ENCODE measurements around the gene SMAP1.

SMAP1 gene

GRCh38 chr6:70813885-70814284 is 146.2 kb downstream of the SMAP1 start:
- in situ Hi-C loops (cut with HindIII; ENCODE audit: low pct_ligation_motif_present, low pct_unique_long_range_greater_than_20kb, low sequenced_read_pairs), result no loop called here
- no peak for DNase-seq

- no peak for DNase-seq
- in situ Hi-C loops (cut with HindIII; ENCODE audit: low pct_ligation_motif_present, low pct_unique_long_range_greater_than_20kb, low sequenced_read_pairs), result no loop called here
These were observed 152.0 kb downstream of the SMAP1 start for GRCh38 chr6:70819646-70820045.

- no peak for DNase-seq
- in situ Hi-C loops (cut with HindIII; ENCODE audit: low pct_ligation_motif_present, low pct_unique_long_range_greater_than_20kb, low sequenced_read_pairs), result no loop called here
These were observed 153.1 kb downstream of the SMAP1 start for GRCh38 chr6:70820778-70821177.

- in situ Hi-C loops (cut with HindIII; ENCODE audit: low pct_ligation_motif_present, low pct_unique_long_range_greater_than_20kb, low sequenced_read_pairs), result no loop called here
- DNase-seq, result no peak
These were observed 154.1 kb downstream of the SMAP1 start for GRCh38 chr6:70821751-70822150.

- in situ Hi-C loops (cut with HindIII; ENCODE audit: low pct_ligation_motif_present, low pct_unique_long_range_greater_than_20kb, low sequenced_read_pairs), result no loop called here
- DNase-seq, result no peak
These were observed 156.0 kb downstream of the SMAP1 start for GRCh38 chr6:70823651-70824050.

GRCh38 chr6:70831427-70831826 is 163.7 kb downstream of the SMAP1 start:
- in situ Hi-C loops (cut with HindIII; ENCODE audit: low pct_ligation_motif_present, low pct_unique_long_range_greater_than_20kb, low sequenced_read_pairs), result no loop called here
- no peak for DNase-seq

- no peak for DNase-seq
- in situ Hi-C loops (cut with HindIII; ENCODE audit: low pct_ligation_motif_present, low pct_unique_long_range_greater_than_20kb, low sequenced_read_pairs), result no loop called here
These were observed 166.8 kb downstream of the SMAP1 start for GRCh38 chr6:70834520-70834919.

- DNase-seq, result no peak
- in situ Hi-C loops (cut with HindIII; ENCODE audit: low pct_ligation_motif_present, low pct_unique_long_range_greater_than_20kb, low sequenced_read_pairs), result no loop called here
These were observed 171.2 kb downstream of the SMAP1 start for GRCh38 chr6:70838907-70839285.

GRCh38 chr6:70839286-70840266 is 171.9 kb downstream of the SMAP1 start:
- in situ Hi-C loops (cut with HindIII; ENCODE audit: low pct_ligation_motif_present, low pct_unique_long_range_greater_than_20kb, low sequenced_read_pairs), result no loop called here
- no peak for DNase-seq

- in situ Hi-C loops (cut with HindIII; ENCODE audit: low pct_ligation_motif_present, low pct_unique_long_range_greater_than_20kb, low sequenced_read_pairs), result no loop called here
- DNase-seq, result no peak
These were observed 173.4 kb downstream of the SMAP1 start for GRCh38 chr6:70841112-70841511.

GRCh38 chr6:70842541-70842940 is 174.9 kb downstream of the SMAP1 start:
- no peak for DNase-seq
- in situ Hi-C loops (cut with HindIII; ENCODE audit: low pct_ligation_motif_present, low pct_unique_long_range_greater_than_20kb, low sequenced_read_pairs), result no loop called here

- no peak for DNase-seq
- in situ Hi-C loops (cut with HindIII; ENCODE audit: low pct_ligation_motif_present, low pct_unique_long_range_greater_than_20kb, low sequenced_read_pairs), result no loop called here
These were observed 175.7 kb downstream of the SMAP1 start for GRCh38 chr6:70843328-70843918.

- in situ Hi-C loops (cut with HindIII; ENCODE audit: low pct_ligation_motif_present, low pct_unique_long_range_greater_than_20kb, low sequenced_read_pairs), result no loop called here
- DNase-seq, result no peak
These were observed 176.6 kb downstream of the SMAP1 start for GRCh38 chr6:70844301-70844700.

GRCh38 chr6:70846207-70846835 is 178.6 kb downstream of the SMAP1 start:
- in situ Hi-C loops (cut with HindIII; ENCODE audit: low pct_ligation_motif_present, low pct_unique_long_range_greater_than_20kb, low sequenced_read_pairs), result no loop called here
- DNase-seq, result no peak

GRCh38 chr6:70847106-70848084 is 179.7 kb downstream of the SMAP1 start:
- DNase-seq, result no peak
- in situ Hi-C loops (cut with HindIII; ENCODE audit: low pct_ligation_motif_present, low pct_unique_long_range_greater_than_20kb, low sequenced_read_pairs), result no loop called here

- DNase-seq, result no peak
- in situ Hi-C loops (cut with HindIII; ENCODE audit: low pct_ligation_motif_present, low pct_unique_long_range_greater_than_20kb, low sequenced_read_pairs), result no loop called here
These were observed 181.8 kb downstream of the SMAP1 start for GRCh38 chr6:70849348-70850069.

GRCh38 chr6:70852667-70853246 is 185.1 kb downstream of the SMAP1 start:
- in situ Hi-C loops (cut with HindIII; ENCODE audit: low pct_ligation_motif_present, low pct_unique_long_range_greater_than_20kb, low sequenced_read_pairs), result no loop called here
- DNase-seq, result no peak
